ENCODE results near the gene FBN1.

DNA sequence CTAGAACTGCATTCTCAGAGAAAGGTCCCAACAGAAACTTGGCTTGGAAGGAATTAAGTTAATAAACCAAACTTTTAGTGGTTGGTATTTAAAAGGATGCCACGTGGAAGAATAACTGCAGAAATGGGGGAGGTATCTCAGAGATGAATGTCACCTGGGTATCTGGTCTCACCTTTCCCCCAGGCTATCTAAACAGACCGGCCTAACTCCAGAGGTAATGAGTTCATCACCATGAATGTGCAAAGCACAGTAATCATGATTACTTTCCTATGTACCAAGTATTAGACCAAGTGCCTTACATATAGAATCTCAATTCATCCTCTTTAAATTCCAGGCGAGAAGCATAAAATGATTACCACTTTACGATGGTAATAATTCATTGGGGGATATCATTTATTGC is 80.8 kb downstream of the FBN1 start:
- TF ChIP-seq, protein P1, sequence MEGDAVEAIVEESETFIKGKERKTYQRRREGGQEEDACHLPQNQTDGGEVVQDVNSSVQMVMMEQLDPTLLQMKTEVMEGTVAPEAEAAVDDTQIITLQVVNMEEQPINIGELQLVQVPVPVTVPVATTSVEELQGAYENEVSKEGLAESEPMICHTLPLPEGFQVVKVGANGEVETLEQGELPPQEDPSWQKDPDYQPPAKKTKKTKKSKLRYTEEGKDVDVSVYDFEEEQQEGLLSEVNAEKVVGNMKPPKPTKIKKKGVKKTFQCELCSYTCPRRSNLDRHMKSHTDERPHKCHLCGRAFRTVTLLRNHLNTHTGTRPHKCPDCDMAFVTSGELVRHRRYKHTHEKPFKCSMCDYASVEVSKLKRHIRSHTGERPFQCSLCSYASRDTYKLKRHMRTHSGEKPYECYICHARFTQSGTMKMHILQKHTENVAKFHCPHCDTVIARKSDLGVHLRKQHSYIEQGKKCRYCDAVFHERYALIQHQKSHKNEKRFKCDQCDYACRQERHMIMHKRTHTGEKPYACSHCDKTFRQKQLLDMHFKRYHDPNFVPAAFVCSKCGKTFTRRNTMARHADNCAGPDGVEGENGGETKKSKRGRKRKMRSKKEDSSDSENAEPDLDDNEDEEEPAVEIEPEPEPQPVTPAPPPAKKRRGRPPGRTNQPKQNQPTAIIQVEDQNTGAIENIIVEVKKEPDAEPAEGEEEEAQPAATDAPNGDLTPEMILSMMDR (IDR thresholded peaks at IDR 0.05 in 2 of 3, conservative IDR thresholded peaks at IDR 0.05 in 1 of 3; ENCODE audit: control insufficient read depth in 2 of 3, extremely low read depth in 1 of 3, insufficient read depth in 1 of 3, low read depth in 3 of 3, low read length in 3 of 3) = no peak
- TF ChIP-seq, protein P2, sequence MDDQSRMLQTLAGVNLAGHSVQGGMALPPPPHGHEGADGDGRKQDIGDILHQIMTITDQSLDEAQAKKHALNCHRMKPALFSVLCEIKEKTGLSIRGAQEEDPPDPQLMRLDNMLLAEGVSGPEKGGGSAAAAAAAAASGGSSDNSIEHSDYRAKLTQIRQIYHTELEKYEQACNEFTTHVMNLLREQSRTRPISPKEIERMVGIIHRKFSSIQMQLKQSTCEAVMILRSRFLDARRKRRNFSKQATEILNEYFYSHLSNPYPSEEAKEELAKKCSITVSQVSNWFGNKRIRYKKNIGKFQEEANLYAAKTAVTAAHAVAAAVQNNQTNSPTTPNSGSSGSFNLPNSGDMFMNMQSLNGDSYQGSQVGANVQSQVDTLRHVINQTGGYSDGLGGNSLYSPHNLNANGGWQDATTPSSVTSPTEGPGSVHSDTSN (IDR thresholded peaks at IDR 0.05; ENCODE audit: insufficient replicate concordance, low read depth, low read length) = no peak
- TF ChIP-seq, protein P3, sequence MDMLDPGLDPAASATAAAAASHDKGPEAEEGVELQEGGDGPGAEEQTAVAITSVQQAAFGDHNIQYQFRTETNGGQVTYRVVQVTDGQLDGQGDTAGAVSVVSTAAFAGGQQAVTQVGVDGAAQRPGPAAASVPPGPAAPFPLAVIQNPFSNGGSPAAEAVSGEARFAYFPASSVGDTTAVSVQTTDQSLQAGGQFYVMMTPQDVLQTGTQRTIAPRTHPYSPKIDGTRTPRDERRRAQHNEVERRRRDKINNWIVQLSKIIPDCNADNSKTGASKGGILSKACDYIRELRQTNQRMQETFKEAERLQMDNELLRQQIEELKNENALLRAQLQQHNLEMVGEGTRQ (IDR thresholded peaks at IDR 0.05; ENCODE audit: borderline replicate concordance, low read depth, low read length) = no peak
- TF ChIP-seq BHLHE40 (IDR thresholded peaks at IDR 0.05; ENCODE audit: borderline replicate concordance in 1 of 2, low read depth in 2 of 2, low read length in 1 of 2) (no peak), ZNF274 (IDR thresholded peaks at IDR 0.05; ENCODE audit: insufficient read depth, insufficient read length) (no peak), CEBPB (IDR thresholded peaks at IDR 0.05; ENCODE audit: borderline replicate concordance in 1 of 2, low read depth in 2 of 2, low read length in 2 of 2) (no peak), ZNF24 (IDR thresholded peaks at IDR 0.05) (no peak)
- TF ChIP-seq, protein P4, sequence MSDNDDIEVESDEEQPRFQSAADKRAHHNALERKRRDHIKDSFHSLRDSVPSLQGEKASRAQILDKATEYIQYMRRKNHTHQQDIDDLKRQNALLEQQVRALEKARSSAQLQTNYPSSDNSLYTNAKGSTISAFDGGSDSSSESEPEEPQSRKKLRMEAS (IDR thresholded peaks at IDR 0.05; ENCODE audit: low read depth, low read length) = no peak
